D721Med (cell line): ENCODE data around the gene IL36RN.

Experiments used
- DNase-seq: peaks from one replicate; pipeline ENCODE4 v3.0.0; 2011; ENCODE audit warnings: low spot score; ENCODE audit not compliant: insufficient read length
- FAIRE-seq: peaks from 2 replicates; lab custom pipeline; 2011; peaks lifted over from hg19 to GRCh38; lab: Jason Lieb, UNC
- TF ChIP-seq, protein P1 (sequence below): IDR thresholded peaks from 2 replicates; pipeline ENCODE4 v1.5.1; 2012; ENCODE audit warnings: mild to moderate bottlenecking, control low read depth; ENCODE audit not compliant: insufficient read depth; ENCODE audit errors: missing control alignments

IL36RN gene

DNA sequence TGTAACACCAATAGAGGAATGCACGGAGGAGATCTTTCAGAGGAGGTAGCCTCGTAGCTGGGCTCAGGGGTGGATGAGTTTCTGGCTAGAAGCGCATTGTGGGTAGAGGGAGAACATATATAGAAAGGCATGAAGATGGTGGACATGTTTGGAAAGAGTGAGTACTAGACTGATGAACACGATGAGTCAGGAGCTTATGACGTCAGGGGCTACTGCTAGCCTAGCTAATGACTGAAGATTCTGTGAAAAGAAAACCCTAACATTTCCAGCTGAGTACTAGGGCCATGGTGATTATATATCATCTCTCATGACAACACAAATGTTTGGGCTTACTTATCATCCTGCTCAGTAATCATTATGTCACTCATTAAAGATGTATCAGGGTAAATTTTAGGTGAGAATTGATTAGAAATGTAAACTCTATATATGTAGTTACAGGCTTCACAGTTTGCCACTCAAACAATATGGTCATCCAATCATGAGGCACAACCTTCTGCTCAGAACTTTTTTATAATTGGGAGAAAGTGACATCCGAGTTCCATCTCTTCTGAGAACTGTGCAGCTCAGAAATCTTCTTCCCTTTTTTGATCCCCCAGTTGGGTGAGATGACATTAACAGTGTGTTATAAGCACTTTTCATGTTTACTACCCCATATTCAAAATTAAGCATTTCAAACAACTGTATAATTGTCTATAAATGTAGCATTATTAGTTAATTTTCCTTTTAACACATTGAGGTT, 46.2 kb downstream of the IL36RN start:
- no peak for DNase-seq
- FAIRE-seq = no peak

DNA sequence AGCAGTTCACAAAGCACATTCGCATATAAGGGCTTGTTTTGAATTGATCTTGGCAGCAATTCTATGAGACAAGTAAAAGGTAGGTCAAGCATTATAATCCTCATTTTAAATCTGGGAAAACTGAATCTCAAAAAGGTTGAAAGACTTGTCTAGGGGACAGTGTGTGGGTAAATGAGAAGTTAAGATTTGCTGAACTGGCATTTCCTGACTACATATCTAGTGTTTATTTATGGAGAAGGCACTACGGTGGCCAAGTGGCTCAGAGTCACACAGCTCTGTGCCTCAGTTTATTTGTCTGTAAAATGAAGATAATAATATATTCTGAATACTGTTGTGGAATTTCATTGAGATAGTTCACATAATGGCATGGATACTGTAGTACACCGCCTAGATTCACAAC, 52.1 kb downstream of the IL36RN start:
- FAIRE-seq (no peak), DNase-seq (no peak)
- TF ChIP-seq, protein P1, sequence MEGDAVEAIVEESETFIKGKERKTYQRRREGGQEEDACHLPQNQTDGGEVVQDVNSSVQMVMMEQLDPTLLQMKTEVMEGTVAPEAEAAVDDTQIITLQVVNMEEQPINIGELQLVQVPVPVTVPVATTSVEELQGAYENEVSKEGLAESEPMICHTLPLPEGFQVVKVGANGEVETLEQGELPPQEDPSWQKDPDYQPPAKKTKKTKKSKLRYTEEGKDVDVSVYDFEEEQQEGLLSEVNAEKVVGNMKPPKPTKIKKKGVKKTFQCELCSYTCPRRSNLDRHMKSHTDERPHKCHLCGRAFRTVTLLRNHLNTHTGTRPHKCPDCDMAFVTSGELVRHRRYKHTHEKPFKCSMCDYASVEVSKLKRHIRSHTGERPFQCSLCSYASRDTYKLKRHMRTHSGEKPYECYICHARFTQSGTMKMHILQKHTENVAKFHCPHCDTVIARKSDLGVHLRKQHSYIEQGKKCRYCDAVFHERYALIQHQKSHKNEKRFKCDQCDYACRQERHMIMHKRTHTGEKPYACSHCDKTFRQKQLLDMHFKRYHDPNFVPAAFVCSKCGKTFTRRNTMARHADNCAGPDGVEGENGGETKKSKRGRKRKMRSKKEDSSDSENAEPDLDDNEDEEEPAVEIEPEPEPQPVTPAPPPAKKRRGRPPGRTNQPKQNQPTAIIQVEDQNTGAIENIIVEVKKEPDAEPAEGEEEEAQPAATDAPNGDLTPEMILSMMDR = no peak

More for the DNA sequence above, 46.2 kb downstream of the IL36RN start:
- TF ChIP-seq, protein P1 = no peak

DNA sequence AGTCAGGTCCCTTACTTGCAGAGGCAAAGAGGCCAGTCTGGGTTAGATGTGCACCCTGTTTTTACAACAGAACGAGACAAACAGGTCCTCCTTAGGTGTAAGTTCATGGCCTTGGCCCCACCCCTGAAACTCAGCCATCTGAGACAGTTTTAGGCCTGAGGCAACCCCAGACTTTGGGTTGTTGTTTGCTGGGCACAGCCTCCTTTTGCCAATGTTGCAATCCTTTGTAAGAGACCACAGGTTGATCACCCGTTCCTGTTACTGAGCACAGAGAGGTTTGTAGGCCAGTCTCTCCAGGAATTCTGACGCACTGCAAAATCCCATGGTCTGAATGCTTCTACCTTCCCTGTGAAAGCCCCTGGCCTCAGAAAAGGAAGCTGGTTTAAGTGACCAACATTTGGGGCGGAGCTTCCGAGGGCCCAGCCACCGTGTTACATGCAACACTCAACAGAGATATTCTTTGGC, 52.9 kb downstream of the IL36RN start:
- FAIRE-seq = no peak
- TF ChIP-seq, protein P1 = no peak
- no peak for DNase-seq

DNA sequence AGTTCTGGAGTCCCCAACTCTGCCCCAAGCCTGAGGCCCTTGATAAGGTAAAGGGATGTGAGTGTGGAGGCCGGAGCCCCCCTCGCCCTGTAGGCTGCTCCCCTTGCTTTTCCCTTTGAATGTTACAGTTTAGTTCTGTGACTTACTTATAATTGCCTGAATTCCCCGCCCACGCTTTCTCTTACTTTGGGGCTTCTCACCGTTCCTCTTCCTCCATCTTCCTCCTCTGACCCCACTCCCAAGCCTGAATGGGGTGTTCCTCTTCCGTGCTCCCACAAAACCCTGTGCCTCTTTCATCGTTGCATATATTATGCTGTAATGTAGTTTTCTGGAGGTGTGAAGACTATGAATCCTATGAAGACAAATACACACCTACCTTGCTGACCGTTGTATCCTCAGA, 53.4 kb downstream of the IL36RN start:
- TF ChIP-seq, protein P1 = no peak
- no peak for FAIRE-seq
- no peak for DNase-seq

DNA sequence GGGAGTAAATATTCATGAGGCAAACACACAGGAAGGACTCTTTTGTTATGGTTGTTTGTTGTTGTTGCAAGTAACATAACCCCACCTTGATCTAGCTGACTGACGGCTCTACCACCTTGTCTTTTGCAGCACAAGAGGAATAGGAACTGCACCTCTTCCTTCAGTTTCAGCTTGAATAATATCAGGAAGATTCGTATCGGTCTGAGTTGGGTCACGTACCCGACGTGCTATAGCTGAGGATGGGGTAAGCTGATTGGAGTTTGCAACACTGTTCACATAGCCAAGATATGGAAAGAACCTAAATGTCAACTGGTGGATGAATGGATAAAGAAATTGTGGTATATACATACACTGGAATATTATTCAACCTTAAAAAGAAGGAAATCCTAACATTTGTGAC, 53.9 kb downstream of the IL36RN start:
- FAIRE-seq (no peak), DNase-seq (no peak)
- TF ChIP-seq, protein P1 = no peak

DNA sequence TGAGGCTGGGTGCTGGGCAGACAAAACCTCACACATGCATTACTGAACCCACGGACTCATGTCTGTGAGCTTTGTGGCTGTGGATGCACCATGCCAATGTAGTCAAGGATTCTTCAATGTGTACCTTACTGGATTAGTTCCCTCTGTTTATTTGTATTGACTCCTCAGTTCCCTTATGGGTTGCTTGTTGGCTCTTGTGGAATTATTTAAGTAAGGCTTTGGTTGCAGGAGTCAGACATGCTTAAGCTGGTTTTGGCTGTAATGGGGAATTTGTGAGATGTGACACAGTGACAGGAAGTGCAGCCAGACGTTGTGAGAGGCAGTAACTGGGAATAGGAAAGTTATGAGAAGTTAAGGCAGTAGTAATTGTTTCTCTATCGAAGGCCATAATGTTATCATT, 54.8 kb downstream of the IL36RN start:
- FAIRE-seq = no peak
- TF ChIP-seq, protein P1 = no peak
- no peak for DNase-seq
